ENCODE results near the gene FGFRL1. TPM values are rescaled to one million over a fixed set of nuclear protein-coding genes. Genes with fewer than 3 reads are reported as not detected.

The FGFRL1 gene
- polyA plus RNA-seq, 10 donors: 76.7 to 265 (median 214) TPM

GRCh38 chr4:1019729-1020470 is 8.5 kb downstream of the FGFRL1 start:
- no peak for DNase-seq

GRCh38 chr4:1021386-1022050 is 10.1 kb downstream of the FGFRL1 start:
- DNase-seq: no peak

- no peak for DNase-seq
These were observed 10.8 kb downstream of the FGFRL1 start for GRCh38 chr4:1022051-1022738.

- DNase-seq: peak in 1 of 3 donors; percentile 42
These were observed 11.3 kb downstream of the FGFRL1 start for GRCh38 chr4:1022739-1023066.

- DNase-seq: peak in 1 of 3 donors; percentile 54
These were observed 11.7 kb downstream of the FGFRL1 start for GRCh38 chr4:1023075-1023640.

- no peak for DNase-seq
These were observed 12.7 kb downstream of the FGFRL1 start for GRCh38 chr4:1023895-1024740.

GRCh38 chr4:1024882-1025545 is 13.6 kb downstream of the FGFRL1 start:
- no peak for DNase-seq

GRCh38 chr4:1026115-1026514 is 14.7 kb downstream of the FGFRL1 start:
- no peak for DNase-seq

GRCh38 chr4:1027219-1027914 is 15.9 kb downstream of the FGFRL1 start:
- no peak for DNase-seq

- DNase-seq: no peak
These were observed 16.5 kb downstream of the FGFRL1 start for GRCh38 chr4:1027915-1028238.

- no peak for DNase-seq
These were observed 17.3 kb downstream of the FGFRL1 start for GRCh38 chr4:1028574-1029220.

GRCh38 chr4:1029529-1029928 is 18.1 kb downstream of the FGFRL1 start:
- DNase-seq: no peak

GRCh38 chr4:1030031-1030430 is 18.6 kb downstream of the FGFRL1 start:
- DNase-seq: no peak

GRCh38 chr4:1030559-1030958 is 19.1 kb downstream of the FGFRL1 start:
- no peak for DNase-seq

GRCh38 chr4:1031346-1031745 is 19.9 kb downstream of the FGFRL1 start:
- DNase-seq: no peak

- no peak for DNase-seq
These were observed 20.8 kb downstream of the FGFRL1 start for GRCh38 chr4:1031956-1032795.

- DNase-seq: no peak
These were observed 21.4 kb downstream of the FGFRL1 start for GRCh38 chr4:1032861-1033260.

GRCh38 chr4:1033840-1034551 is 22.6 kb downstream of the FGFRL1 start:
- peak in 2 of 3 donors; percentile 70 to 82 for DNase-seq
